HG03469 (cell line): Measurements from ENCODE around the gene CCDC107.

ENCODE experiments used
- ATAC-seq: cut with Tn5 transposase; IDR thresholded peaks from one replicate; pipeline ENCODE4 v1.9.1; 2021; ENCODE audit warnings: mild to moderate bottlenecking, moderate library complexity, moderate number of reproducible peaks; ENCODE audit not compliant: unreplicated experiment

CCDC107 gene

DNA sequence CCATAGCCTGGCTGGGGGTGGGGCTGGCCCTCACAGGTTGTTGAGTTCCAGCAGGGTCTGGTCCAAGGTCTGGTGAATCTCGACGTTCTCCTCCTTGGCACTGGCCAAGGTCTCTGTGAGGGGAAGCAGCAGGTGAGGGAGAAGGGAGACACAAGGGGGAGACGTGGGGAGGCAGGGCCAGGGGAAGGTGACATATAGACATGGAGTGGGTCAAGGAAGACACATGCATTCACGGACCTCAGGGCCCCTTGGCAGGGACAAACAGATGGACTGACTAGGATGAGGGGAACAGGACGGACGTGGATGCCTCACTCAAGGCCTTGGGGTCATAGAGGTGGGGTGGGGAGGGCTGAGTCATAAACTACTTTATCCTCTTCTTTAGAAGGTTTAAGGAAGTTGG, 24.0 kb downstream of the CCDC107 start:
- no peak for ATAC-seq

DNA sequence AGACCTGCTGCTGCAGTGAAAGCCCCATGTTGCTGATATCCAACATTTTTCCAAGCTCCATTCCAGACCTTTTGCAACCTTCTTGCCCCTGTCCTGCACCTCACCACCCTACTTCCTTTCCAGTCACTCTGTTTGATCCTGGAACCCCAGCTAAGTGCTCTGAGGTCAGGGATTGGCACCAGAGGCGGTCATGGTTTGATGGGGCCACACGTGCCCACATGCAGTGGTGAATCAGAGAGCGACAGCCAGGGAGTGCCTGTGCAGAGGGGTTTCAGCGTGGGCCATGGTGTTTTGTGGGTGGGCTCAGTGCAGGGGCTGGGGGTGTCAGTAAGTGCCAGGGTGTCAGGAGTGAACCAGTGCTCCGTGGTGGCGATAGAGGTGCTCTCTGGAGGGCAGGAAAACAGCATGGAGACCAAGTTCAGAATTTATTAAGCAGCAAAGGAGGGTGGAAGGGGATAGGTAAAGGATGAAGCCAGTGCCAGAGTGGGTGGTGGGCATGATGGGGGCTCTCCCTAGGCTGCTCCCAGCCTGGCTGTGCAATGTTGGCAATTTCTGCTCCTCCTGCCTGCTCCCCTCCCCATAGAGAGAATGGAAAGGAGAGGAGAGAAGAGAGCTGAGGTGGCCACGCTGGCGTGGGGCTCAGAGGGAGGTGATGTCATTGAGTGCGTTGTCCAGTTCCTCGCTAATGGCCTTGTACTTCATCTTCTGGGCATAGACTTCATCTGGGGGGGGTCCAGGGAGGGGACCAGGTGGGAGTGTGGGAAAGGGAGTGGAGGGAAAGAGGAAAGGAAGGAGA, 24.6 kb downstream of the CCDC107 start:
- no peak for ATAC-seq

DNA sequence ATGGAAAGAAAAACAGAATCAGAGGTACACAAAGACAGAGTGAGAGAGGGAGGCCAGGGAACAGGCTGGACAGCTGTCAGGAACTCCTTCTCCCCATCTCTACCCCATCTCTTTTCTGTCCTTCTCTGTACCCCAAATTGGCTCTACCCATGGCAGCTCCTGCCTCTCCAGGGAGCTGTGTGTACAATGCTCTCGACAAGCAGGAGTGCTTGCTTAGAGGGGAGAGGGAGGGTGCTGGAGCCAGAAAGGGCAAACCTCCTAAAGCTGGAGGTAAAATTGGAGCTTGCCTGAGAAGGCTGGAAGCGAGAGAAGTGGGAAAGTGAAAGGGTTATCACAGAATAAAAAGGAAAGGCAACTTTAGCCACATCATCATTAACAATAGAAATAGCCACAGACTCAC, 25.2 kb downstream of the CCDC107 start:
- no peak for ATAC-seq

DNA sequence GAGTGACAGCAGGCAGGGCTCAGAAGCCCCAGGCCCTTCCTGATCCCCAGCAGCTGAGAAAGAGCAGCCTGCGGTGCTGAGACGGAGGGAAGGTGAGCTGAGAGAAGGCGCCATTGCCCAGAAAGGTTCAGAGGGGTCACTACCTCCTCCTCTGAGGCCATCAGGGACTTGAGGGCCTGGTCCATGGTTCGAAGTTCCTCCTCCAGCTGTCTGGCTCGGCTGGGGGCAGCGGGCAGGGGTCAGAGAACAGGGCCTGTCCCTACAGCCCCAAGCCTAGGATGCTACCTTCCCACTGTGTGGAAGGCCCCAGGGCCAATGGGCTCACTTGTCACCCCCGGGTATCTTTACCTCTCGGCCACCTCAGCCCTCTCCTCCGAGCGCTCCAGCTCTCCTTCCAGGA, 26.8 kb downstream of the CCDC107 start:
- ATAC-seq = no peak

DNA sequence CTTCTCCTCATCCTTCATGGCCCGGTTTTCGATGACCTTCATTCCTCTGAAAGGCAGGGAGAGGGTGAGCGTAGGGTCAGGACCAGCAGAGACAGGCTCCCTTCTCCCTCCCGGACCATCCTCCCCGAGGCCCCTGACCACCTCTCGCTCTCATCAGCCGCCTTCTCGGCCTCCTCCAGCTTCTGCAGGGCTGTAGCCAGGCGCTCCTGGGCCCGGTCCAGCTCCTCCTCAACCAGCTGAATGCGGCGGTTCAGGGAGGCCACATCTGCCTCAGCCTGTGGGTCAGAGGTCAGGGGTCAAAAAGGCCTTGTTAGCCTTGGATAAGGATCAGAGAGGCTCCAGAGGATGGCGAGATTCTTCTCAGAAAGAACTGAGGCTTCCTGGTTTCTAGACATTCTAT, 27.4 kb downstream of the CCDC107 start:
- ATAC-seq = no peak

DNA sequence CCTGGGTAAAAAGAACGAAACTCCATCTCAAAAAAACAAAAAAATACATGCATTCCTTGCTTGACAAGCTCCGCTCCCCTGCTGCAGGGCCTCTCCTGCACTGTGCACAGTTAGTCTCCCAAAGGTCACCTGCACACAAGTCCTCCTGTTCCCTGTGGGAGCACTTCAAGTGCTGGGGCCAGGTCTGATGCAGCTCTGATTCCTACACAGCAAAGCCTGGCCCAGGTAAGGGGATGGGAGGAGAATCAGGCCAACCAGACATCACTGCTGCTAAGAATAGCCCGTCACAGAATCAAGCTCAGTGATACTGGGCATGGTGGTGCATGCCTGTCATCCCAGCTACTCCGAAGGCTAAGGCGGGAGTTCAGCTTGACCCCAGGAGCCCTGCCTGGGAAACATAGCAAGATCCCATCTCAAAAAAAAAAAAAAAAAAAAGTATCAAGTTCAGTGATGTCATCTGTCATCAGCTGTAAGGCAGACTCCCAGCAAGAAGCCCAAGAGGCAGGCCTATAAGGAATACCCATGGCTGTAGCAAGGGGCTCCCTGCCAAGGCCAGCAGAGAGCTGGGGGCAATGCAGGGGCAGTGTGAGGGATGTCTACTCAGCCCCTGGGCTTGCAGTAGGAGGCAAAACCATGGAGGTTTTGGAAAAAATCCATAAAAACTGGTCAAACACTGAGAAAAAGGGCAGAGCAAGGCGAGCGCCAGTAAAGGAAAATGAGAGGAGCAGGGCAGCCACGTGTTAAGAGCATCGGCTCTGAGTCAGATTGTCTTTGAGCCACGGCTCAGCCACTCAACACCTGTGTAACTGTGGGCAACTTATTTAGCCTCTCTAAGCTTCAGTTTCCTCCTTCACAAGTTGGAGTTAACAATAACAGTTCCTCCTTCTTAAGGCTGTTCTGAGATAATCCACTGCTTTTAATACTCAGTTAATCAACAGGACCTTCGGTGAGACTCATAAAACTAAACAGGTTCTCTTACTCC, 28.4 kb downstream of the CCDC107 start:
- no peak for ATAC-seq

DNA sequence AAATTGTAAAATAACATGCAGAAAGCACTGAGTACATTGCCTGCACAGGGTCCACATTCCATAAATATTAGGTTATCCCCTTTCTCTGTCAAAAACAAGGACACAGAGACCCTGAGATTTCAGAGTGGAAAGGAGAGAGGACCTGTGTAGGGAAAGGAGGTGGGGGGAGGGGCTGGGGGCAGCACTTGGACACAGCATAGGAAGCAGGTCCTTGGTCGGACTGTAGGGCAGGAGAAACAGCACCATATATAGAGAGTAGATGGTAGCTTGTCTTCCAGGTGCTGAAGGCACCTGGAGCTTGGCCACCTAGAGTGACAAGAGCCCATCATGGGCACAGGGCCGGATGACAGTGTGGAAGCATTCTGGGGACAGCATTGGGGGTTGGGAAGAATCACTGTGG, 29.2 kb downstream of the CCDC107 start:
- ATAC-seq = no peak

DNA sequence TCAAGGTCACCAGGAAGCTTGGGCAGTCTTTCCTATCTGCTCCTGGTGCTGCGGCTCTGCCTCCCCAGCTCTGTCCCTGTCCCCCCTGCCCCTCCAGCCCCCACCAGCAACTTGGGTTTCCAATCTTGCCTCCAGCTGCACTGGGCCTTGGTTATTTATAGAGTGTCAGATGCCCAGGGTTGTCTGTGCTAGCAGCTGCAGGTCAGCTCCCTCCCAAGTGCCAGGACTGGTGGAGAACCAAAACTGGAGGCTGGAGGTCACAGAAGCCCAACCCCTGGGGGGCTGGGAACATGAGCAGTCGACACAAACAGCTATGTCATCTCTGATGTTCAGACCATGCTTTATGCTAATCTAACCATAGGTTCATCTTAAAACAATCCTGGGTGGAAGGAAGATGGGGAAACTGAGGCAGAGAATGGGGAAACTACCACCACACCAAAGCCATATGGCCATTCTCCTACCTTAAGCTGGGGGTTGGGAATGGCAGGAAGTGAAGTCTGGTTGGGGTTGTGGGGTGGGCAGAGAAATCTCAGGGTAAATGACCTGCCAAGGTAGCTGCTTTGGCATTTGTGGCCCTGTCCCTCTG, 30.0 kb downstream of the CCDC107 start:
- no peak for ATAC-seq

DNA sequence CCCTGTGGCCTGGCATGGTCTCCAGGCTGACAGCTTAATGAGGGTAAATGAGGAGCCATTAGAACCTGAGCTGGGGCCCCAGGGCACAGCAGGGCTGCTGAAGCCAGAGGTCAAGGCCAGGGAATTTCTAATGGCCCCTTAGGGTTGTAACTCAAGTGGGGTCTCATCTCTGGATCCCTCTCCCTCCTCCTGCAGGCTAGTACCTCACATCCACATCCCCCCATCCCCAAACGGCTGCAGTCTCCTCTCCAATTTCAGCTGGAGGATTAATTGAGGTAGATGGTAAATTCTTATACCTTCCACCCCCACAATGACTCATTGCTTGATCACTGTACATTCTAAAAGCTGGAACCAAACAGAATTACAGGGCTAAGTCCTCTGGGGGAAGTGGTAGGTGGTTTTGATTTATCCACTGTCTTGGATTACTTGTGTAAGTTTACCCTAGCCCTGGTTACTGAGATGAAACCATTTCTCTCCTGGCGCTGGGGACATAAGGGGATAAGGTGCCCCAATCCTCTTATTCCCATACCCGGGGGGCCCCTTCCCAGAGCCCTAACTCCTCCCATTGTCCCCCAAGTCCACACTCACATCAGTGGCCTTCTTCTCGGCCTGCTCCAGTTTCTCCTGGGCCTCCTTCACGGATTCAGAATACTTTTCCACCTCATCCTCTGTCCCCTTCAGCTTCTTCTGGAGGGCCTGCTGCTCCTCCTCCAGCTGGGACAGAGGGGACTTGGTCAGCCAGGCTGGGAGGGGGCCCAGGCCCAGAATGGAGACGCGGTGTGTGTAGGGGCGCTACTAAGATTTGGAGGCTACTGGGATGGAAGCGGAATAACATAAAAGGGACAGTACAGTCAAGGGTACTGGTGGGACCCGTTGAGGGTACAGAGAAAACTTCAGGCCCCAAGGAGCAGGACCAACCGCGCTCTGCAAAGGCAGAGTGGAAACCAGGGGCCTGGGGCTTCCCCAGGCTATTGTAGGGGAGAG, 30.8 kb downstream of the CCDC107 start:
- ATAC-seq = no peak

DNA sequence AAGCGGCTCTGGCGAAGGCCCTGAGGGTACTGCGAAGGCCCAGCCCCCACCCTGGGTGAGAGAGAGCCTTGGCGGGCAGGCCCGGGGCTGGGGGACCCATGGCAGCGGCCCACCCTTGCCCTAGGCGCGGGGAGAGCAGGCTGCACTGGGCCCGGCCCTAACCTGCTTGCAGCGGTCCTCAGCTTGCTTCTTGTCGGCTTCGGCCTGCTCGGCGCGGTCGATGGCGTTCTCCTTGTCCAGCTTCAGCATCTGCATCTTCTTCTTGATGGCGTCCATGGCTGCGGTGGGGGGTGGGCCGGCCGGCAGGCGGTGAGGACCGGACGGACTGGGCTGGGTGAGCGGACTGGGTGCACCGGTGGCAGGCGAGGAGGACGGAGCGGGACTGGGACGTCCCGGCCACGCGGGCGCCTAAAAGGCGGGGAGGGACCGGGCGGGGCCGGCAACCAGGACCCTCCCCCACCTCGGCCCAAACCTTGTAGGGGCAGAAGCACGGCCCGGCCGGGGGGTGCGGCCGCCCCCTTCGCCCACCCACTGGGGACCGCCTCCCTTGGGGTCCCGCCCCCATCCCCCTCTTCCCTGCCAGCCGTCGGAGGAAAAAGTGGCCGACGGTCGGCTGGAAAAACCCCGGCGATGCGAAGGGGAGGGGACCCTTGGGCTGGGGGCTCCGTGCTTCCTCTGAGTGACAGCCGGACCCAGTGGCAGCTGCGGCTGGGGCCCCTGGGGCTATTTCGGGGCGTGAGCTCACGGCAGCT, 31.6 kb downstream of the CCDC107 start, which contains the start of gene TPM2:
Gene TPM2 (minus strand): TSS at position 384 of the 752 bp plus-strand sequence. CDS start 108 bp downstream, at position 276.
- ATAC-seq = no peak

DNA sequence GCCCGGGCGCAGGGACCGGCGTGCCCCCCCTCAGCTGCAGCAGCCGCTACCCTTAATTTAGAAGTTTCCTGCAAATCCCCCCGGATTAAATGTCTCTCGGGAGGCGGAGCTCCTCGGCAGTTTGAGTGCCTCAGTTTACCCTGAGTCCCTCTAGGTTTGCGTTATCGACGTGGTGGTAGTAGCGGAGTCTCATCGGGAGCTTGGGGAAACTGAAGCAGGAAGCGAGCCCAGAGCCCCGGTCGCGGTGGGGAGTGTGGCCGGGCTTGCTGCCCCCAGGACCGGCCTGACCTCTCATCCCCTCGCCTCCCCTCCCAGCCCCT, 32.2 kb downstream of the CCDC107 start:
- ATAC-seq = no peak

DNA sequence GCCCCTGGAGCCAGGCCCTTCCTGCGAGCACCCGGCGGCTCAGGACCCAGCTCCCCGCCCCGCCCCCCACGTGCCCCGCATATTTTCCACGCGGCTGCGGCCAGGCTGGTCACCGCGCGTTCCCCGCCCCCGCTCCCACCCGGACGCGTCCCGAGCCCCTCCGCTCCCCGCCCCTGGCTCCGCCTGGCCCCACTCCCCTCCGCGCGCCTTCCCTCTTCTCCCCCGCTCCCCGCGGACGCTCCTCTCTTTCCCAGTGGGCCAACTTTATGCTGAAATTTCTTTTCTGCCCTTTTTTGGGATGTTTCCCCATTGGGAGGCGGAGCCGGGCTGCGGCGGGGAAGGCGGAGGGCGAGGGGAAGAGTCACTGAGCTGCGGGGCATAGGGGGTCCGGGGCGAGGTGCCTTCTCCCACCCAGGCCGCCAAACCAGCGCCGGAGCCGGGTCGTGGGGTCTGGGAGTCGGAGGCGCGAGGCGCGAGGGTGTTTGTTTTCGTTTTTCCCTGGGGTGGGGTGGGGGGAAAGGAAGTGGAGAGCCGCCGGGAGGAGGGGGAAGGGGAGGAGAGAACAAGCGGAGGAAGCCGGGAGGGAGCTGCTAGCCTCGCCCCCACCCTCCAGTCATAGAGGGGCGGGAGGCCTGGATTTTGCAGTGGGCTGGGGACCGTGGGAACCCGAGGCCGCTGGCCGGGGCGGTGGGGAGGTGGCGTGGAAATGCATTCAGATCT, 32.7 kb downstream of the CCDC107 start:
- no peak for ATAC-seq

DNA sequence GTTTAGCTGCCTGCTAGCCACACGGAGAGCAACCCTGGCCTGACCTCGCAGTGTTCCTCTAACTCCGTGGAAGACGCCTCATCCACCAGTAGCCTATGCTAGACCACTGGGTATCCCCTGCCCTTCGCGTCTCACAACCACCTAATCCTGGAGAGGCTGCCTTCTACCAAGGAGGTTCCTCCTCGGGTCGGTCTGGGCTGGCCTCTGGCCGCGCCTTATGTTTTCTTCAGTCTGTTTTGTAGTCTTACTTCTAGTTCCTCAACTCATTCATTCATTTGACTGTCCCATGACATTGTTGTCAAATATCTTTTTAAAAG, 33.2 kb downstream of the CCDC107 start:
- no peak for ATAC-seq

DNA sequence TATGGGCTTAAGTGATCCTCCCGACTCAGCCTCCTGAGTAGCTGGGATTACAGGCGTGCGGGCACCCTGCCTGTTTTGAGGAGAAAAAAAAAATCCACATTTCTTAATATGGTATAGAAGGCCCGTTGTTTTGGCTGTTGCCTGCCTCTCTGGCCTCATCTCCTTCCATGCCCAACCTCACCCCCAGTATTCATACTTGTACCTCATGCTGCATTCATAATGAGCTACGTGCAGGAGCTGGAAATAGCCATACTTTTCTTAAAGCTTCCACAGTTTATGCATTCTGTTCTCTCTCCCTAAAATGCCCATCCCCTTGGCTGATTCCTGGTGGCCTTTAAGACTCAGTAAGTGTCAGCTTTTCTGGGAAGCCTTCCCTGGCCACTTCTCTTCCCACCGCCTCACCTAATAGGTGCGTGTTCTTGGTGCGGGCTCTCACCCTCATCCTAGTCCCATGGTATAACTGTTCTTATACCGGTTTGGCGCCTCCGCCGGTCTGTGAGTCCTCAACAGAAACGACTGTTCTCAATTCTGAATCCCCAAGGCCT, 33.7 kb downstream of the CCDC107 start:
- no peak for ATAC-seq

DNA sequence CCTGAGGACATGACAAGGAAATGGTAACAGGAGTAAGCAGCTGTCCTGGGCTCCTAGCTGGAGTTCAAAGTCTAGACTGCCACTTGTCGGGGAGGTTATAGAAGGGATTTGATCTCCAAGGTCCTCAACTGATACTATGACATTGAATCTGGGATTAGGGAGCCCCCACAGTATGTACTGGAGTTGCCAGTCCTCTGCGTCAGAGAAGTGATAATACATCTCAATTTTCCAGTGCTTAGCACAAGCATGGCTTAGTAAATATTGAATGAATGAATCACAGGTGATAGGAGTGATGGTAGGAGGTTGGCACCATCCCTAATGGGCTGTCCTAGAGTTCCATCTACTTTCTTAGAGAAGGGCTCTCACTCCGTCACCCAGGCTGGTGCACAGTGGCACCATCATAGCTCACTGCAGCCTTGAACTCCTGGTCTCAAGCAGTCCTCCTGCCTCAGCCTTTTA, 37.9 kb downstream of the CCDC107 start:
- ATAC-seq = no peak

DNA sequence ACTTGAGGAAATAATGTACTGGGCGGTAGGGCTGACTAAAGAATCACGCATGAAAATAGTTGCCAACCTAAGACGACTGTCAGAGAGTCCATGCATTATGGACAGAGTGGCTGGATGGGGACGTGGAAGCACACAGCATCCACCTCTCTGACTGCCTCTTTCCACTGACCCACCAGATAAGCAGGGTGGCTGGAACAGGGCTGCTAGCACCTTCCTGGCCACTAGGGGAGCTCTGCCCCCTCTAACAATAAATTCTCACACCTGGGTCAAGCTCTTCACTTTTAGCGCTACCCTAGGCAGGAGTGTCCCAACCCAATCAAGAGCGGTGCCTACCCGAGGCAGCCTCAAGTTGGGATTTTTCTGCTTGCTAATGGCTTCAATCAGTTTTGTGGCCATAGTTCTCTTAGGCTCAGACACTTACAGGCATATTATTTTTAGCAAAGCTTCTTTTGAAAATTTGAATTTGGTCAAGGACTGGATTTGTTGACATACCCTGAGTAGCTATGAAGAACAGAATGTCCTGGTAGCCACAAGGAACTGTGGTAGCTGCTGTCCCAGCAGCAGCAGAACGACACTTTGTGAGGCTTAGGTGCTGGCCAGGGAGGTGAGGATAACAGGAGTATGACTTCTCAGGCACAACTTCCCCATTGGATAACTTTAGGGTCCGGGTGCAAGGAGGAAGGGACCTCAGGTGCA, 38.6 kb downstream of the CCDC107 start:
- ATAC-seq = no peak

DNA sequence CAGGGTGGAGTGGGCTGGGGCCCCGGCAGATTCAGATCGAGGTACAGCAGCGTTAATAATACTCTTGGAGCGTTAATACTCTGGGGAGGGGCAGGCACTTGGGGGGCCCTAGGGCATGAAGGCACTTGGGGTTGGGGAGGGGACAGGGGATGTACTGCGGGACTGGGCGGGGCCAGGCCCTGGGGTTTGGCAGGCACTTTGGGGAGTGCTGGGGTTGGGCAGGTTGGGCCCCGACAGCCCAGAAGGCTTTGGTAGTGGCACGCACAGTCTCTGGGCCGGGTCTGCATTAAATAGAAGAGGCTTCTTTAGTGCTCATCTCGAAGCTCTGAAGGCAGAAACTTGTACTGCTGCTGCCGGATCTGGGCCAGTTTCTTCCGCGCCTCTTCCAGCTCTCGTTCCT, 39.4 kb downstream of the CCDC107 start:
- no peak for ATAC-seq

DNA sequence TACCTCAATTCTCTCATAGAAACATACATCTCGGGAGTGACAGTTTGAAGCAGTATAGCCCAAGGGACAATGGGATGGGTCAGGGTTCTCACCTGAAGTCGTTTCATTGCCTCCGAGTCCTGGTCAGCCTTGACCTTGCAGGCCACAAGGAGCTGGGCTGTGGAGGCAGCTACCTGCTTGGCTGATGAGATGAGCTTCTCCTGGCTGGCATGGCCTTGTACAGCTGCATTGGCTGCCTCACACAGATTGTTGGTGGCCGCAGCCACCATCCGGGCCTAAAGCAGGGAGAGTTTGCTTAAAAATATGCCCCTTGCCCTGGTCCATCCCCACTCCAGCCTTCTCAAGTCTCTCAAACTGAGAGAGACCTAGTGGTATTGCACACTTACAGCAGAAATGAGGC, 40.1 kb downstream of the CCDC107 start:
- no peak for ATAC-seq
